ENCODE data around the gene SPRED2. TPM values are rescaled to one million over a fixed set of nuclear protein-coding genes. Genes with fewer than 3 reads are reported as not detected.

The SPRED2 gene
- total and polyA plus RNA-seq, 2 of the 8 experiments (the other 6 are each of a cell fraction or from before 2014, with no cell fraction given) = 15.3 to 22.5 TPM

GRCh38 chr2:65344182-65344581, 88.2 kb downstream of the SPRED2 start (continued):
- TF ChIP-seq BACH1 (IDR thresholded peaks at IDR 0.05; ENCODE audit: low read length) (no peak), KDM5A (IDR thresholded peaks at IDR 0.05; ENCODE audit: low read length) (no peak), KDM4A (IDR thresholded peaks at IDR 0.05; ENCODE audit: low read depth, low read length, severe bottlenecking) (no peak), GABPA (IDR thresholded peaks at IDR 0.05; ENCODE audit: borderline replicate concordance, insufficient read depth, low read length) (no peak), HDAC6 (IDR thresholded peaks at IDR 0.05; ENCODE audit: low read depth, low read length) (no peak)

Measured in H1 (cell line).